GM21737 (cell line): ENCODE data around the gene CREB3.

Experiments
- ATAC-seq: cut with Tn5 transposase; IDR thresholded peaks from one replicate; pipeline ENCODE4 v1.9.1; 2021; ENCODE audit warnings: mild to moderate bottlenecking, moderate library complexity; ENCODE audit not compliant: unreplicated experiment

CREB3 gene

GRCh38 chr9:35771943-35772342 is 39.5 kb downstream of the CREB3 start:
- ATAC-seq, result no peak

GRCh38 chr9:35774907-35775635 is 42.6 kb downstream of the CREB3 start:
- no peak for ATAC-seq

GRCh38 chr9:35776018-35776417 is 43.6 kb downstream of the CREB3 start:
- no peak for ATAC-seq

GRCh38 chr9:35778496-35778895 is 46.0 kb downstream of the CREB3 start:
- ATAC-seq, result no peak

GRCh38 chr9:35781066-35781465 is 48.6 kb downstream of the CREB3 start:
- ATAC-seq, result no peak

- ATAC-seq, result no peak
Measured at GRCh38 chr9:35783418-35783817, 51.0 kb downstream of the CREB3 start.
